Sciatic nerve (tissue), 2 donors: ENCODE data around the gene ABCF1. TPM values are rescaled to one million over a fixed set of nuclear protein-coding genes. Genes with fewer than 3 reads are reported as not detected.

Experiments
- ATAC-seq: fragments of 200-7000 bp; cut with Tn5 transposase; one replicate; pipeline ENCODE4 v1.9.1; 2020; ENCODE audit warnings: mild to moderate bottlenecking, moderate library complexity
- DNase-seq: peaks from one replicate; pipeline ENCODE4 v3.0.0-alpha.2; 2020; ENCODE audit warnings: low spot score
- intact Hi-C: fragments of 100-400 bp; cut with DNase I; formaldehyde crosslinking; loops from one replicate; pipeline ENCODE4 v1.14.2; 2022
- total RNA-seq: library from RNA; stranded (reverse); fragmentation: NEBNext Ultra II Directional; extraction: Animal tissue kit (Norgen Biotek cat#: 25700); gene quantifications from one replicate; pipeline ENCODE4 v1.2.1, GENCODE V29; 2021
- donor health status: DM: no; HTN: no; CAD: no.
- donor health status: DM: no; HTN: no; CAD: no.

ABCF1 gene
- total RNA-seq, 1 donor from 2014 or later = 39.1 TPM

DNA sequence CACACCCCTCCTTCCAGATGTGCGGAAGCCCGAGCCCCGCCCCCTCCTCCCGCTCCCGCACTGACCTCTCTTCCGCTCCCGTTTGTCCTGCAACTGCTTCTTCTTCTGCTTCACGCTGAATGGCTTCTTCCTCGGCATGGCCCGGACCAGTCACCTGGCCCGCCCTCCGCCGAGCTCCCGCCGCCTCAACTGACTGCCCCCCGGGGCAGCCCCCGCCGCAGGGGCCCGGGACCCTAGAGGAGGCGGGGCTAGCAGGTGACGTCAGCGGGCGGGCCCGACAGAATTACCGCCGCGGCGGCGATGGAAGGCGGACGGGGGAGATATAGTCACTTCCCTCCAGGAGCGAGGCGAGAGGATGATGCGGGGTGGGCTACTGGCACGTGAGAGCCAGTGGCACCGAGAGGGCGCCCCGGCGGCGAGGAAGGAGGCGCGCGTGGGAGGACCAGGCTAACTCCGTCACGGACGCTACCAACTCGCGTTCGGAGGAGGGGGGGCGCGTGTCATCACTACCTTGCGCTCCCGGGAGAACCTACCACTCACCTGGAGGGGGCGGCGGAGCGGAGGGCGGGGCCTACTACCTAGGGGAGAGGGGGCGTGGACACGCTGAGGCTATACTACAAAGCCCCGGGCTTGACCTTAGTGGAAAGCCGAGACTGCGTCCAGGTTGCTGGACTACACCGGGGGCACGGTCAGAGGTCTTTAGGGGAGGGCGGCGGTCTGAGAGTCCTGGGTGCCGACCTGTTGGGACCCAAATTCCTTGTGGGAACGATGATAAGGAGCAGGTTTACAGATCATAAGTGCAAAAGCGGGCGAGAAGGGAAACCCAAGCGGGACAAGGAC is 15.0 kb upstream of the ABCF1 start, which contains the start of gene GNL1:
Gene GNL1 (minus strand): TSS at position 424 of the 840 bp plus-strand sequence. CDS start 286 bp downstream, at position 138.
- peak; percentile 87 for ATAC-seq
- peak; percentile 96 for DNase-seq

DNA sequence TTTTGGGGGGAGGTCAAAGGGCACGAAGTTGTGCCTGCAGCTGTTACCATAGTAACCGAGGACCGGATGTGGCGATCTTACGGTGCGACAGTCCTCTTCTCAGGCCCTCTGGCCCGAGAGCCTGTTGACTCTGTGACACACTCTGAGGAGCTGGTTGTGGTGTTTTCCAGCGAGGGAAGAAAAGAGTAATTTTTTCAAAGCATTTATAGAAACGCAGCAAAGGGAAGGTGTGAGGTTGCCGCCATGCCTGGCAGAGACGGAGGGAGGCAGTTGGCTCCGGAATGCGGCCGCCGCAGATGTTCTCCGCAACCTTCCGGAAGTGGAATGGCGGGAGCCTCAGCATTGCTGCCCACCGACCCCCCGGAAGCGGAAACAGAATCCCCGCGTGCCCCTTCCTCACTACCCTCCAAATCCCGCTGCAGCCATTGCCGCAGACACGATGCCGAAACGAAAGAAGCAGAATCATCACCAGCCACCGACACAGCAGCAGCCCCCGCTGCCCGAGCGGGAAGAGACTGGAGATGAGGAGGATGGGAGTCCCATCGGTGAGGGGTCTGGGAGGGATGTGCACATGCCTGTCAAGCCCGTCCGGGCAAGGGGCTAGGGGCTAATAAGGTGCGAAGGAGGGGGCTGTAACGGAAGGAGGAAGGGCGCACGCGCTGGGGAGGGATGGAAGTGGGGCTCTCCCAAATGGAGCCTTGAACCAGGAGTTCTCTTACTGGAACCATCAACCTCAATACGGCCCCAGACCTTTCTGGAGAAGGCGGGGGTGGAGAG is 14.1 kb upstream of the ABCF1 start, which contains the start of gene PRR3:
Gene PRR3 (plus strand): TSS at position 390 of the 777 bp plus-strand sequence. CDS start 50 bp downstream, at position 440.
- peak; percentile 93 for ATAC-seq
- peak; percentile 92 for DNase-seq
- intact Hi-C loops = no loop called here

More for the DNA sequence above, 15.0 kb upstream of the ABCF1 start, which contains the start of gene GNL1:
- intact Hi-C loops = no loop called here

DNA sequence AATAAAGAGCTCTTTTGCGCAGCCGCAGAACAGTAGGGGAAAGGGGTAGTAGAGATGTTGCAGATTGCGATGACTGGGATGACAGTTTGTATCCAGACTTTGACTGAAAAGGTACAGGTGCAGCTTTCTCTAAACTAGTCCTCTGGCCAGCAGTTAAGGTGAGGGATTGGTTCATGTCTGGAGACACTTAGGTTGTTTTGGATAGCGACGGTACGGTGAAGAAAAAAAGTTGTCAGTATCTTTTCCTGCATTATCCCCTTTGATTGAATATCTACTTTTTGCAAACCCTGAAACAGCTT is 13.6 kb upstream of the ABCF1 start:
- intact Hi-C loops = no loop called here
- no peak for DNase-seq
- ATAC-seq = no peak

DNA sequence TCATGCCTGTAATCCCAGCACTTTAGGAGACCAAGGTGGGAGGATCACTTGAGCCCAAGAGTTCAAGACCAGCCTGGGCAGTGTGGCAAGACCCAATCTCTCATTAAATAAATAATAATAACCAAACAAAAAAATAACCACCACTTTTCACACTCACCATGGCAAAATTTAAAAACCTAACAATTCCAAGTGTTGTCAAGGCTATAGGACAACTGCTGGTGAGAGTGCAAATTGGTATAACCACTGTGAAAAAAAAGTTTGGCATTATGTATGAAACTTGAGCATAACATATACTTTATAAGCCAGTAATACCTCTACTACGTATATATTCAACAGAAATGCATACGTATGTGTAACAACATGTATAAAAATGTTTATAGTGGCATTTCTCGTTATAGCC is 10.3 kb upstream of the ABCF1 start:
- intact Hi-C loops = no loop called here
- DNase-seq = no peak
- ATAC-seq = no peak

DNA sequence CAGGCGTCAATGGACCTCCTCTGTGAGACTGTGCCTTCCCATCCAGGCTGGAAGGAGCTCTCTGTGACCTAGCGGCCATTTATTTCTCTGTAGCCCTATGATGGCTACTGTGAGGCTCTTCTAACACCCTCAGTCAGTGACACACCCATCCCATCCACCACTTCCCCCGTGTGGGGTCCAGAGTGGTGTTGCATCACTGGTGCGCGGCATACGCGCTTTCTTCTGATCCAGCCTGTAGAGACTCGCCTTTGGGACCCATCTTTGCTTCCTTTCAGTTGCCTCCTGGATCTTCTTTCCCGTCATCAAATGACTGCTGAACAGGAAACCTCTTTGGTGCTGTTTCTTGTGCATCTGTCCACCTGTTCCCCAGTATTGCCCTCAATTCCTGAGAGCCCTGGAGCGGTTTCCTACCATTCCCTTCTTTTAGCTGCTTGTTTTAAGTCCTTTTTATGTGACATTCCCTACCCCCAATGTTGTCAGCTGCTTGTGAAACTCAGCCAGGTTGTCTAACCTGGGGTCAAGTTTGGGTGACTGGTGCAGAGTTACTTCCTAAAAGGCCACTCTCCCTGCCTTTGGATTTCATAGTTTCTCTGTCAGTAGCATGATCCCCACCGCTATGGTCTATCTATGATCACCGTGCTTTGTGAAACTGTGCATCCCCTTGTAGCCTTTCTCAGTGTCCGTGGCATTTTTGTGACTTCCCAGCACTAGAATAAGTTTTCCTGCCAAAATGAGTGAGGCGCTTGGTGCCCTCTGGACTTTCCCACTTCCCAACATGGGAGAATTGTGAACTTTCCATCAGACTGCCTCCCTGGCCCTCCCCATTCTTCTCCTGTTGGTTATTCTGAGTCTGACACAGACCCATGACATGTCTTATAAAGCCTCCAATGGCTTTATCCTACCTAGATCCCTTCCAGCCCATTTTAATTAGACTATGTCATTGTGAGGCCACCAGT is 8.5 kb upstream of the ABCF1 start:
- no peak for ATAC-seq
- intact Hi-C loops = no loop called here
- no peak for DNase-seq

DNA sequence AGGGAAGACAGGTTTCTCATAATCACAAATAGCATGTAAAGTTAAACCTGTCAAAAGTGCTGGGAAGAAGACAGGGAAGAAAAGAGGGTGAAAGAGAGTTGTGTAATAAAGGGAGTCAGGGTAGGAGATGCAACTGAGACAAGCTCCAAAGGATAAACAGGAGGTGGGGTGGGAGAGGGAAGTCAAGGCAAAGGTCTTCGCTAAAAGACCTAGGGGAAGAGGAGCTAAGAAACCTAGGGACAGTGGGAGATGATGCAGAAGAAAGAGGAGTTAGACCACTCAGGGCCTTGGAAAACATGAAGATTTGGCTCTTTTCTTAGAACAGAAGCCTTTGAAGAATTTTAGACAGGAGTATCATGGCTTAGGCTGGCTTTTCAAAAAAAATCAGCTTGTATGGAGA is 7.1 kb upstream of the ABCF1 start:
- intact Hi-C loops = no loop called here
- ATAC-seq (no peak), DNase-seq (no peak)

DNA sequence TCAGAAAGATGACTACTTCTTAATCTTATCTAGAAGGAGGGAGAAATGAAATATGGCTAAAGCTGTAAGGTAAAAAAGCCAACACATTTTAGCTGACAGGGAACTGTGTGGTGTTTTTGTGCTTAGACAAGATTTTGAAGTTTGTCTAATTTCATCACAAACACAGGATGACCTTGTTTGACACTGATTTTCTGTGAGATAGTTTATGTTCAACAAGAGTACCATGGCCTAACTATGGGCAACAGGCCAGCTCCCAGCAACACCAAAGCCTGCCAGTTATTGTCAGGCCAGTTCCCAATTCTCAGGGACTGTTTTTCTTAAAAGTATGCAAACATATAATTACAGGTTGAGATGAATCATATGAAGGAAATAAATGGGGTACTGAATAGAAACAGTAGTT is 5.5 kb upstream of the ABCF1 start:
- intact Hi-C loops = no loop called here
- DNase-seq (no peak), ATAC-seq (no peak)

DNA sequence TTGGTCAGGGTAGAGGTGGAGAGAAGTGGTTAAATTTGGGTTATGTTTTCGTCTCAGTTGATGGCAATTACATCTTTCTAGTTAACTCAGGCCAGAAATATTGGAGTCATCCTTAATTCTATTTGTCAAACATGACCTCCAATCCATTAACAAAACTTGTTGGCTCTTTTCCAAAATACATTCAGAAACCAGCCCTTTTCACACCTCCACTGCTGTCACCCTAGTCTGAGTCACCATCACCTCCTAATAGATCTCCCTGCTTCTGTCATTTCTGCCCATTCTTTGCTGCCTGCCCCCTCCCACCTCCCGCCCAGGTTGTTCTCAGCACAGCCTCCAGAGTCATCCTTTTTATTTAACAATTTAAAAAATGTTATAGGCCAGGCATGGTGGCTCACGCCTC is 3.0 kb upstream of the ABCF1 start:
- intact Hi-C loops = no loop called here
- DNase-seq (no peak), ATAC-seq (no peak)

DNA sequence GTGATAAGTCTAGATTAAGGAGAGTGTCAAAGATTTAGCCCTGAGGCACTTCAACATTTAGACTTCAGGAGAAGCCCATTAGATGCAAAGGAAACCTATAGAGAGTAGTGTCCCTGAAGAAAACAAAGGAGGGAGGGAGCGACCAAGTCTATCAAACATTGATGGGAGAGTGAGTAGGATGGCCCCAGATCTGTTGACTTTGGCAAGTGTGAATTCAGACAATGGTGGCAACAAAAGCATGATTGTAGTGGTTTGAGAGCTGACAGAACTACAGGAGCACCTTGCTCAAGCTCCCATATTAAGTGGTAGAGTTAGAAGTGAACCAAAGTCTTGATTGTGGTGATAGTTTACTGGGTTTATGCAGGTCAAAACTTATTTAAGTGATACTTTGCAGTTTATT is 979 bp upstream of the ABCF1 start:
- no peak for ATAC-seq
- intact Hi-C loops = no loop called here
- no peak for DNase-seq

DNA sequence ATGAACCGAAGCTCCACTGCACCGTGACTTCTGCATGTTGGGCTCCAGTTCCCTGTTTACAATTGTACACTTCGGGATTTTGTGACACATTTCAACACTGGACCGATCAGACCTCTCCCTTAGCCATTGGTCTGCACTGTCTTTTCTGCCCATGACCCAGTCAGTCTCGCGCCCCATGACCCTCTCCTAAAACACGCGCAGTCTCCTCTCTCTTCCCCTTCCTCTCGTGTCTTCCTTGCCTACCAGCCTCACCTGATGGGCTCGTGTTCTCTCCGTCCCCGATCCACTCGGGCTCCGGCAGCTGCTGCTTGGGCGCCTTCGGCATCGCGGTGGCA is 535 bp upstream of the ABCF1 start:
- no peak for DNase-seq
- peak; percentile 47 for ATAC-seq
- intact Hi-C loops = no loop called here

DNA sequence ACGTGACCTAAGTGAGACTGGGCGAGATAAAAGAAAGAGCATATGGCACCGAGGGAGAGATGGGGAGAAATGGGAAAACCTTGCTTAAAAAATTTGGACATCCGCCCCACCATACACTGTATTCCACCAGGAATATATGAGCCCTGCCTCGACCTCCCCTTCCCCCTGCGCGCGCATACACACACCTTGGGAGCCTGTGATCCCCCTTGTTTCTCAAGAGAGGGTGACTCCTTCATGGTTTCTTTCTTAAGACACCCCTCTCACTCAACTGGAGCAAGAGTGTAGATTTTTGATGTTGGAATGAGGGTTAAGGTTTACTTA is 480 bp downstream of the ABCF1 start:
- DNase-seq = no peak

DNA sequence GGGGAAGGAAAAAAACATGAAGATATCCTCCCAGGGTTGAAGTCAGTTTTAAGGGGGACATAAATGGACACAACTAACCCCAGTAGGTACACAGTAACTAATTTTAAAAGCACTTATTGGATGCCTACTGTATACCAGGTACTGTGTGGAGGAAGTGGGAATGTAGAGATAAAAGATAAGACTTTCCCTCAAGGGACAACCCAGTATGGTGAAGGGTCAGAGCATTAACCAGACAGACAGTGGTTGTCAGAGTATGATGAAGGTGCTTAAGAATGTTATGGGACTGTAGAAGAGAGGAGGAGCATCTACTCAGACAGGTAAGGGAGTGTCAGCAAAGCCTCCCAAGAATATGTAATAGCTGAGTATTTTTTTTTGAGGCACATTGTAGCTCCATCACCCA is 906 bp downstream of the ABCF1 start:
- DNase-seq (no peak), ATAC-seq (no peak)
- intact Hi-C loops = no loop called here

More for the DNA sequence above, 480 bp downstream of the ABCF1 start:
- intact Hi-C loops = no loop called here
- no peak for ATAC-seq

DNA sequence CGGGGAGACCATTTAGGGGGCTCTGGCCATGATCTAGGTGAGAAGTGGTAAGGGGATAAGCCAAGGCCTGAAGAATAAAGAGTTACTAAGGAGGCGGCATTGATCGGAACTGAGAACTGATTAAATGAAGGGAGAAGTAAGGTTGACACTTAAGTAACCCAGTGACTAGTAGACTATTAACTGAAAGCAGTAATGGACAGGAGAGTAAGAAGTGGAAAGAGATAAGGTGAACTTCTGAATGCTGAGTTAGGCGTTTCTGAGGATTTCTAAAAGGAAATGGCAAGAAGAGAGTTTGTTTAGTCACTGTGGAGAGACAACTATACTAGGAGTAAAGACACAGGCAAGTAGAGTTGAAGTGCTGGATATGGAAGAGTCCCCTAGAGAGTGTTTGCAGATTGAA is 1.9 kb downstream of the ABCF1 start:
- ATAC-seq (no peak), DNase-seq (no peak)
- intact Hi-C loops = no loop called here

DNA sequence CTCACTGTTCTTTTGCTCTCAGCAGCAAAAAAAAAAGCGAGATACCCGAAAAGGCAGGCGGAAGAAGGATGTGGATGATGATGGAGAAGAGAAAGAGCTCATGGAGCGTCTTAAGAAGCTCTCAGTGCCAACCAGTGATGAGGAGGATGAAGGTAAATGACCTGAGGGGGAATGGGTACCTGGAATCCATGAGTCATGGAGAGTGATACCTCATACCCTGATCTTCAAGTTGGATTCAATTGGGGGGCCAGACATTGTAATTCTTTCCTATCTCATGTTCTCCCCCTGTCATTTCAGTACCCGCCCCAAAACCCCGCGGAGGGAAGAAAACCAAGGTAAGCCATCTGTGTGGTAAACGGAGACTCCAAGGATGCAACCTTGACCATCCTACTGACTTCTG is 6.8 kb downstream of the ABCF1 start:
- intact Hi-C loops = no loop called here
- no peak for ATAC-seq
- DNase-seq = no peak

DNA sequence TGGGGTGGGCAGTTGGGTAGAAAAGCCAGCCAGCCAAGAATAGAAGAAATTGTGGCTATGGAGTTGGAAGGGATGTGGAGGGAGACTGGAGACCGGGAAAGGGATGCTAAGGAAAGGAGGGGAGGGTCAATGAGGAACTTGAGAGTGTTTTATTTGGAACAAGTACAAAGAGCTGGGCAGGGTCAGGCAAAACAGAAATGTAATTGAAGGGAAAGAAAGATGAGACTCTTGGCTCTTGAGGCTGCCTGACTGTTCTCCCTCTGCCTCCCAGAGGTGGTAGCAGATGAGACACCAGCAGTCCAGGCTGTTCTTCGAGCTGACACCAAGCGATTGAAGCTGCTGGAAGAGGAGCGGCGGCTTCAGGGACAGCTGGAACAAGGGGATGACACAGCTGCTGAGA is 12.7 kb downstream of the ABCF1 start:
- ATAC-seq = no peak
- intact Hi-C loops = no loop called here

DNA sequence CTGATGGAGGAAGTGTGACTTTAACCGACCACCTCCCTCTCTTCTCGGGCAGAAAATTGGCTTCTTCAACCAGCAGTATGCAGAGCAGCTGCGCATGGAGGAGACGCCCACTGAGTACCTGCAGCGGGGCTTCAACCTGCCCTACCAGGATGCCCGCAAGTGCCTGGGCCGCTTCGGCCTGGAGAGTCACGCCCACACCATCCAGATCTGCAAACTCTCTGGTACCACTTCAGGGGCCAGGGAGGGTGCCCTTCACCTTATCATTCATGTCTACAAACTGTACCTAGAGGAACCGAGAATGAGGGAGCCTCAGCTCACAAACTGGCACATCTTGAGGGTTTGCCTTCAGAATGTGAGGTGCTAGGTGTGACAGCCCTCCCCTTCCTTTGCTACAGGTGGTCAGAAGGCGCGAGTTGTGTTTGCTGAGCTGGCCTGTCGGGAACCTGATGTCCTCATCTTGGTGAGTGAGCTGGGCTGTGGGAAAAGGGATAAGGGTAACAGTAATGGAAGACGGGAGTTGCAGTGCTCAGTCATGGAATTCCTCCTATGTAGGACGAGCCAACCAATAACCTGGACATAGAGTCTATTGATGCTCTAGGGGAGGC is 18.6 kb downstream of the ABCF1 start:
- intact Hi-C loops = no loop called here
- no peak for DNase-seq
- ATAC-seq = peak; percentile 23

More for the DNA sequence above, 12.7 kb downstream of the ABCF1 start:
- DNase-seq = no peak

DNA sequence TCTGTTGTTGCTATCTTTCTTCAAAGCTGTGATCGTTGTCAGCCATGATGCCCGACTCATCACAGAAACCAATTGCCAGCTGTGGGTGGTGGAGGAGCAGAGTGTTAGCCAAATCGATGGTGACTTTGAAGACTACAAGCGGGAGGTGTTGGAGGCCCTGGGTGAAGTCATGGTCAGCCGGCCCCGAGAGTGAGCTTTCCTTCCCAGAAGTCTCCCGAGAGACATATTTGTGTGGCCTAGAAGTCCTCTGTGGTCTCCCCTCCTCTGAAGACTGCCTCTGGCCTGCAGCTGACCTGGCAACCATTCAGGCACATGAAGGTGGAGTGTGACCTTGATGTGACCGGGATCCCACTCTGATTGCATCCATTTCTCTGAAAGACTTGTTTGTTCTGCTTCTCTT is 19.3 kb downstream of the ABCF1 start:
- intact Hi-C loops = no loop called here
- ATAC-seq (no peak), DNase-seq (no peak)

DNA sequence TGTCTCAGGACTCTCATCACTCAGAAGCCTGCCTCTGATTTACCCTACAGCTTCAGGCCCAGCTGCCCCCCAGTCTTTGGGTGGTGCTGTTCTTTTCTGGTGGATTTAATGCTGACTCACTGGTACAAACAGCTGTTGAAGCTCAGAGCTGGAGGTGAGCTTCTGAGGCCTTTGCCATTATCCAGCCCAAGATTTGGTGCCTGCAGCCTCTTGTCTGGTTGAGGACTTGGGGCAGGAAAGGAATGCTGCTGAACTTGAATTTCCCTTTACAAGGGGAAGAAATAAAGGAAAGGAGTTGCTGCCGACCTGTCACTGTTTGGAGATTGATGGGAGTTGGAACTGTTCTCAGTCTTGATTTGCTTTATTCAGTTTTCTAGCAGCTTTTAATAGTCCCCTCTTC is 19.8 kb downstream of the ABCF1 start:
- ATAC-seq (no peak), DNase-seq (no peak)
- intact Hi-C loops = no loop called here

DNA sequence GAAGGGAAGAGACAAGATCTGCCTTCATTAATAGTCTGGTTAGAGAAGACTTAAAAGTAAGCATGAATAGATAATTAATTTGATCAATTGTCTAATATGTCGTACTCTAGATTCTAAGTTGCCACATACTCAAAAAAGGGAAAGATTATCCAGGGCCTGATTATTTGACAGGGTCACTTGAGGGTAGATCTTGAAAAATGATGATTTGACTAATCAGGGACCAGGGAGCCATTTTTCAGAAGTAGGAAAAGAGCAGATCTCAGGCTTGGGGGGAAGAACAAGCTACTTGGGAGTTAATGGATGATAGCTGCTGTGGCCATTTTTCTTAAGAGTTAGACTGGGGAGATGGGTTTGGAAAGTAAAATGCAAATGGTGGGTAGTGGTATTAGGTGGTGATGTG is 21.0 kb downstream of the ABCF1 start:
- no peak for DNase-seq
- intact Hi-C loops = no loop called here
- no peak for ATAC-seq
